Adrenal gland (tissue), 12 donors: Measurements from ENCODE around the gene RASGEF1C. TPM values are rescaled to one million over a fixed set of nuclear protein-coding genes. Genes with fewer than 3 reads are reported as not detected.
"Not testable (repeated sequence)": the region's sequence is repeated elsewhere in the genome, so short reads cannot be mapped to it uniquely, and the experiment has no call there.

Experiments
- DNase-seq, 7 donors: peaks; one replicate each; pipeline ENCODE4 v3.0.0-alpha.2; 2019 to 2020
- H3K27ac ChIP-seq, 5 donors: fragments of 200-600 bp; sonication (generic) in 4 of 5; 1 replicate in 3 of 5; 2 replicates in 2 of 5; pipeline versions ENCODE4 v1.5.1 to v1.8.0; 2016 to 2020; ENCODE audit warnings: mild to moderate bottlenecking in 1 of 5
- H3K27me3 ChIP-seq: fragments of 200-600 bp; 2 replicates; pipeline ENCODE4 v1.8.0; 2021
- H3K36me3 ChIP-seq, 2 donors: fragments of 200-600 bp; replicated peaks in 1 of 2; 1 replicate in 1 of 2; 2 replicates in 1 of 2; pipeline versions ENCODE4 v1.5.1 to v1.8.0; 2018 to 2022
- H3K4me1 ChIP-seq, 2 donors: fragments of 200-600 bp; replicated peaks in 1 of 2; 1 replicate in 1 of 2; 2 replicates in 1 of 2; pipeline versions ENCODE4 v1.5.1 to v1.8.0; 2018 to 2021
- H3K4me3 ChIP-seq, 4 donors: fragments of 200-600 bp; sonication (generic) in 3 of 4; one replicate each; pipeline ENCODE4 v1.5.1; 2016 to 2018
- H3K9me3 ChIP-seq, 3 donors: fragments of 200-600 bp; sonication (generic) in 1 of 3; replicated peaks in 1 of 3; 1 replicate in 2 of 3; 2 replicates in 1 of 3; pipeline versions ENCODE4 v1.5.1 to v1.8.0; 2016 to 2021
- POLR2A ChIP-seq, 2 donors: fragments of 450-650 bp; IDR thresholded peaks; one replicate each; pipeline ENCODE4 v1.6.1; 2017; ENCODE audit warnings: antibody characterized with exemption in 2 of 2, mild to moderate bottlenecking in 2 of 2, moderate library complexity in 1 of 2
- WGBS, 4 donors: extraction: QIAGEN DNeasy Blood & Tissue Kit in 2 of 4; methylation state at CpG; one replicate each; pipeline versions ENCODE4 v1.1.5 to v1.1.7; 2013 to 2017; 5-methylcytosine and 5-hydroxymethylcytosine counted together
- intact Hi-C, 2 donors: fragments of 100-400 bp; cut with DNase I; formaldehyde crosslinking; loops; one replicate each; pipeline versions ENCODE4 v1.14.1 to v1.15.0; 2022 to 2023
- polyA plus RNA-seq, 3 donors: library from polyadenylated mRNA; stranded (reverse); fragments of 200-250 nt in 2 of 3; fragments of 350-450 nt in 1 of 3; fragmentation: Illumina TruSeq in 1 of 3; extraction: RNeasy Lipid Tissue Mini Kit (QIAGEN cat#74804) in 1 of 3; gene quantifications; one replicate each; pipeline ENCODE4 v1.2.3, GENCODE V29; 2013 to 2014
- total RNA-seq, 9 donors: library from RNA; depleted of rRNA in 4 of 9; stranded (reverse); fragments of >200 nt in 4 of 9; fragments of 120-200 nt in 1 of 9; fragmentation: NEBNext Ultra II Directional in 1 of 9; extraction: Animal tissue kit (Norgen Biotek cat#: 25700) in 1 of 9; gene quantifications; one replicate each; pipeline versions ENCODE4 v1.1.0 to v1.2.4, GENCODE V29; 2013 to 2023
- TF ChIP-seq, protein P1 (sequence below), 6 experiments: fragments of 450-650 bp in 4 of 6; fragments of 200-600 bp in 2 of 6; sonication (generic) in 1 of 6; IDR thresholded peaks; 1 replicate in 5 of 6; 2 replicates in 1 of 6; pipeline versions ENCODE4 v1.5.1 to v1.8.0; 2016 to 2021; ENCODE audit warnings: antibody characterized with exemption in 6 of 6, mild to moderate bottlenecking in 2 of 6, moderate library complexity in 1 of 6
- donor health status: healthy with polysubstance abuse.
- donor health status: Bipolar disorder and iron deficiency.
- donor health status: DM: yes; HTN: yes; CAD: no.
- donor health status: DM: no; HTN: no; CAD: no.
- donor health status: DM: no; HTN: no; CAD: no.
- donor health status: DM: yes; HTN: yes; CAD: no.

Gene RASGEF1C
- total and polyA plus RNA-seq, 12 donors = 0.15 to 1.9 (median 0.74) TPM; not detected in 6

DNA sequence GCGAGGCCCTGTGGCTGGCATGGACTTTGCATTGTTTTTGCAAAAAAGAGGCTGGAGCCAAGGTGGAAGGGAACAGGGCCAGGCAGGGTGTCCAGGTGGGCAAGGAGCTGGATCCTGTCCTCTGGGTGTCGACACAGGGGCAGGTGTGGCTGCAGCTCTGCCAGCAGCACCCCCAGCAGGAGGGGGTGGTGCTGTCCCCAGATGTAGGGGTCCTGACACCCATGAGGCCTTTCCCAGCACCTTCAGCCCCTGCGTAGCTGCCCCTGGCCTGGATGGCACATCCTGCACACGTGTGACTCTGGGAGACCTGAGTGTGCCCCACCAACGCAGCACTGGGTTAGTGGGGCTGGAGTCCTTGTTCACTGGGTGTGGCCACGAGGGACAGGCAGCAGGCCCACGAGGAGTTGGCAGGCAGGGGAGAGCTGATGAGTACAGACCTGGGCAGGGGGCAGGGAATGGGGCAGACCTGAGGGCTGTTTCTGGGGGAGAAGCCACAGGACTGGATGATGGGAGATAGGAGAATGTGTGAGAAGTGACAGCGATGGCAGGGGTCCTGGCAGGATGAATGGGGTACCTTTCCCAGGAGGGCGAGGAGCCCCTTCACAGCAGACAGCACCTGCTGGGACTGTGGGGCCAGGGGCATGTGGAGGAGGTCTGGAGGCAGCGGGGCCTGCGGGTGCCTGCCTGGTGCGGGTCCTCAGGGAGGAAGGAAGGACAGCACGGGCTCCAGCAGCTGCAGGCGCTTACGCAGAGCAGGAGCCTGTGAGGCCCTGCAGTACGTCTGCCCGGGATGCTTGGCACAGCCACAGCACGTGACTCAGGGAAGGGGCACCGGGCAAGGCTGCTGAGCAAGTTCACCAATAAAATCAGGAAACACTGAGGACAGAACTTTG is 3.6 kb upstream of the RASGEF1C start:
- DNase-seq = peak in 1 of 7 donors; percentile 40
- Histone ChIP-seq H3K36me3 (no peaks in the 10 kb centered on the region), H3K4me1 (peaks cover 0 to 4% of the 10 kb centered on the region in 2 donors), H3K4me3 (no peak overlapping the region), H3K27me3 (peaks cover 2% of the 10 kb centered on the region), H3K9me3 (no peaks in the 10 kb centered on the region), H3K27ac (no peak overlapping the region)
- intact Hi-C loops = loop anchor here in 1 of 2 donors (5.0 kb wide), 1 partner anchor 260 kb away; no protein-coding TSS in a partner anchor
- WGBS, 4 donors = 47 to 68% (median 53%) methylated on average over 10 to 19 of the region's 19 CpGs
- TF ChIP-seq, protein P1, sequence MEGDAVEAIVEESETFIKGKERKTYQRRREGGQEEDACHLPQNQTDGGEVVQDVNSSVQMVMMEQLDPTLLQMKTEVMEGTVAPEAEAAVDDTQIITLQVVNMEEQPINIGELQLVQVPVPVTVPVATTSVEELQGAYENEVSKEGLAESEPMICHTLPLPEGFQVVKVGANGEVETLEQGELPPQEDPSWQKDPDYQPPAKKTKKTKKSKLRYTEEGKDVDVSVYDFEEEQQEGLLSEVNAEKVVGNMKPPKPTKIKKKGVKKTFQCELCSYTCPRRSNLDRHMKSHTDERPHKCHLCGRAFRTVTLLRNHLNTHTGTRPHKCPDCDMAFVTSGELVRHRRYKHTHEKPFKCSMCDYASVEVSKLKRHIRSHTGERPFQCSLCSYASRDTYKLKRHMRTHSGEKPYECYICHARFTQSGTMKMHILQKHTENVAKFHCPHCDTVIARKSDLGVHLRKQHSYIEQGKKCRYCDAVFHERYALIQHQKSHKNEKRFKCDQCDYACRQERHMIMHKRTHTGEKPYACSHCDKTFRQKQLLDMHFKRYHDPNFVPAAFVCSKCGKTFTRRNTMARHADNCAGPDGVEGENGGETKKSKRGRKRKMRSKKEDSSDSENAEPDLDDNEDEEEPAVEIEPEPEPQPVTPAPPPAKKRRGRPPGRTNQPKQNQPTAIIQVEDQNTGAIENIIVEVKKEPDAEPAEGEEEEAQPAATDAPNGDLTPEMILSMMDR (IDR thresholded peaks at IDR 0.05) = no peak
- no peak for TF ChIP-seq POLR2A (IDR thresholded peaks at IDR 0.05)

- H3K27ac ChIP-seq = no peak overlapping the region
- no peaks in the 10 kb centered on the region for H3K9me3 ChIP-seq
- 60 to 83% (median 68%) methylated on average over 1 to 4 of the region's 4 CpGs for WGBS, 4 donors
- H3K4me3 ChIP-seq = no peak overlapping the region
- intact Hi-C loops = loop anchor here in 1 of 2 donors (5.0 kb wide), 1 partner anchor 261 kb away; no protein-coding TSS in a partner anchor
- peaks cover 0 to 4% of the 10 kb centered on the region in 2 donors for H3K4me1 ChIP-seq
- TF ChIP-seq, protein P1 (IDR thresholded peaks at IDR 0.05) = no peak
- TF ChIP-seq POLR2A (IDR thresholded peaks at IDR 0.05) = no peak
- peak in 1 of 7 donors; percentile 18 for DNase-seq
- no peaks in the 10 kb centered on the region for H3K36me3 ChIP-seq
- H3K27me3 ChIP-seq = peaks cover 7% of the 10 kb centered on the region
Observed at GRCh38 chr5:180211761-180212035, 2.7 kb upstream of the RASGEF1C start.

- TF ChIP-seq, protein P1 (IDR thresholded peaks at IDR 0.05) = no peak
- TF ChIP-seq POLR2A (IDR thresholded peaks at IDR 0.05) = no peak
- Histone ChIP-seq H3K27me3 (peaks cover 7% of the 10 kb centered on the region), H3K4me1 (peaks cover 0 to 4% of the 10 kb centered on the region in 2 donors), H3K27ac (no peak overlapping the region), H3K4me3 (no peak overlapping the region), H3K9me3 (no peaks in the 10 kb centered on the region), H3K36me3 (no peaks in the 10 kb centered on the region)
- WGBS, 4 donors = 87 to 89% (median 89%) methylated on average over 14 to 16 of the region's 16 CpGs; no CpG with 5 or more reads in 1 of the 4 donors
- peak in 1 of 7 donors; percentile 37 for DNase-seq
- intact Hi-C loops = loop anchor here in 1 of 2 donors (5.0 kb wide), 1 partner anchor 261 kb away; no protein-coding TSS in a partner anchor
Observed at GRCh38 chr5:180210961-180211760, 2.1 kb upstream of the RASGEF1C start.

DNA sequence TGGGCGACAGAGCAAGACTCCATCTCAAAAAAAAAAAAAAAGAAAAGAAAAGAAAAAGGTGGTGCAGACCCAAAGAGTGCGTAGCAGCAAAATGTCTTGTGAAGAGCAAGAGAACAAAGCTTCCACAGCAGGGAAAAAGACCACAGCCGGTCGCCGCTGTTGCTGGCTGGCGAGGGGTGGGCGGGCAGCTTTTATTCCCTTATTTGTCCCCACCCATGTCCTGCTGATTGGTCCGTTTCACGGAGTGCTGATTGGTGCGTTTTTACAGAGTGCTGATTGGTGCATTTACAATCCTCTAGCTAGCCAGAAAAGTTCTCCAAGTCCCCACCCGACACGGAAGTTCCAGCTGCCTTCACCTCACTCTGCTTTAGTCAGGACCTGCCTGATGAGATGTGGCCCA is 1.1 kb upstream of the RASGEF1C start:
- not testable (repeated sequence) for H3K36me3 ChIP-seq, H3K27ac ChIP-seq, H3K4me3 ChIP-seq, H3K4me1 ChIP-seq, H3K9me3 ChIP-seq, H3K27me3 ChIP-seq
- 91 to 97% (median 94%) methylated on average over 12 of the region's 12 CpGs for WGBS, 4 donors
- intact Hi-C loops = loop anchor here in 1 of 2 donors (5.0 kb wide), 1 partner anchor 262 kb away; no protein-coding TSS in a partner anchor
- DNase-seq = peak in 1 of 7 donors; percentile 38
